HUES64 (cell line): Measurements from ENCODE around the gene AQP10.
"Not testable (repeated sequence)": the region's sequence is repeated elsewhere in the genome, so short reads cannot be mapped to it uniquely, and the experiment has no call there.

Experiments
- H3K27ac ChIP-seq: 2 replicates; pipeline ENCODE4 v1.7.0; 2013; ENCODE audit warnings: low read depth, low read length, inconsistent platforms
- H3K27me3 ChIP-seq: 2 replicates; pipeline ENCODE4 v1.6.1; 2013; ENCODE audit warnings: mild to moderate bottlenecking, low read length; ENCODE audit not compliant: insufficient read depth
- H3K36me3 ChIP-seq: 2 replicates; pipeline ENCODE4 v1.6.1; 2013; ENCODE audit warnings: mild to moderate bottlenecking, low read length; ENCODE audit not compliant: insufficient read depth
- H3K4me1 ChIP-seq: 2 replicates; pipeline ENCODE4 v1.6.1; 2013; ENCODE audit warnings: mild to moderate bottlenecking, low read length, moderate library complexity; ENCODE audit not compliant: insufficient read depth
- H3K4me3 ChIP-seq: 2 replicates; pipeline ENCODE4 v1.5.1; 2013; ENCODE audit warnings: mild to moderate bottlenecking, low read length, moderate library complexity
- H3K9ac ChIP-seq: 2 replicates; pipeline ENCODE4 v1.6.1; 2013; ENCODE audit warnings: mild to moderate bottlenecking, low read depth, low read length
- H3K9me3 ChIP-seq: 2 replicates; pipeline ENCODE4 v1.6.1; 2013; ENCODE audit warnings: low read depth, low read length; ENCODE audit not compliant: insufficient read depth
- WGBS: fragments of 150-250, 120-280 bp; methylation state at CpG from one replicate; pipeline ENCODE4 v1.1.7; 2013; ENCODE audit warnings: missing lambda C conversion rate; 5-methylcytosine and 5-hydroxymethylcytosine counted together

The AQP10 gene

GRCh38 chr1:154334079-154335024, 13.5 kb downstream of the AQP10 start:
- 92% methylated on average over 12 of the region's 13 CpGs for WGBS
- Histone ChIP-seq H3K36me3 (peaks cover 76% of the 10 kb centered on the region), H3K4me3 (no peak overlapping the region), H3K9me3 (no peaks in the 10 kb centered on the region), H3K4me1 (peaks cover 7% of the 10 kb centered on the region), H3K9ac (no peak overlapping the region), H3K27me3 (no peaks in the 10 kb centered on the region), H3K27ac (no peak overlapping the region)

DNA sequence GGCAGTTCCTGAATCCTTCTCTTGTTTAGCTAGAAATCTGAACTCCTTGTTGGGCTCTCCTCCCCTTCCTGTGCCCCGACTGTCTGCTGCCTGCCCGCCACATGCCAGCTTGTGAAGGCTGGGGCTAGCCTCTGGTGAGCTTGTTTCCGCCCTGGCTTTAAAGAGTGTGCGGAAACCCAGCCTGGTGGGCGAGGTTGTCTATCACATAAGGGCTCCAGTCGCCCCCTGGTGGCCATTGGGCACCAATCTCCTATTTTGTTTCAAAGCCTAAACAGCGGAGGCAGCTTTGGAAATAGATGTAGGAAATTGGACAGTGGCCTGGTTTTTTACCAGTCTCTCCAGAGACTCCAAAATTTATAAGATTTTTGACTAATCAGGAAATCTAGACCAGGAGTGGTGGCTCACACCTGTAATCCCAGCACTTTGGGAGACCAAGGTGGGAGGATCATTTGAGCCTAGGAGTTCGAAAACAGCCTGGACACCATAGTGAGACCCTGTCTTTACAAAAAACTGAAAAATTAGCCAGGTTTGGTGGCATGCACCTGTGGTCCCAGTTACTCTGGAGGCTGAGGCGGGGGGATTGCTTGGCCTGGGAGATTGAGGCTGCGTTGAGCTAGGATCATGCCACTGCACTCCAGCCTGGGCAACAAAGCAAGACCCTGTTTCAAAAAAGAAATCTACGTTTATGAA, 14.3 kb downstream of the AQP10 start:
- Histone ChIP-seq H3K4me1 (no peaks in the 10 kb centered on the region), H3K9me3 (no peaks in the 10 kb centered on the region), H3K4me3 (no peak overlapping the region), H3K27ac (no peak overlapping the region), H3K36me3 (peaks cover 82% of the 10 kb centered on the region), H3K27me3 (no peaks in the 10 kb centered on the region), H3K9ac (no peak overlapping the region)
- WGBS: 59% methylated on average over 11 of the region's 11 CpGs

GRCh38 chr1:154337253-154337894, 16.5 kb downstream of the AQP10 start:
- H3K9me3 ChIP-seq: no peaks in the 10 kb centered on the region
- peaks cover 82% of the 10 kb centered on the region for H3K36me3 ChIP-seq
- H3K9ac ChIP-seq: no peak overlapping the region
- no peaks in the 10 kb centered on the region for H3K27me3 ChIP-seq
- 94% methylated on average over 7 of the region's 8 CpGs for WGBS
- H3K4me1 ChIP-seq: no peaks in the 10 kb centered on the region
- H3K27ac ChIP-seq: no peak overlapping the region
- H3K4me3 ChIP-seq: no peak overlapping the region

GRCh38 chr1:154338875-154339274, 18.0 kb downstream of the AQP10 start:
- no peaks in the 10 kb centered on the region for H3K4me1 ChIP-seq
- WGBS: 95% methylated on average over 2 of the region's 2 CpGs
- H3K9me3 ChIP-seq: no peaks in the 10 kb centered on the region
- H3K27ac ChIP-seq: no peak overlapping the region
- H3K36me3 ChIP-seq: peaks cover 86% of the 10 kb centered on the region
- no peaks in the 10 kb centered on the region for H3K27me3 ChIP-seq
- no peak overlapping the region for H3K4me3 ChIP-seq
- H3K9ac ChIP-seq: no peak overlapping the region

DNA sequence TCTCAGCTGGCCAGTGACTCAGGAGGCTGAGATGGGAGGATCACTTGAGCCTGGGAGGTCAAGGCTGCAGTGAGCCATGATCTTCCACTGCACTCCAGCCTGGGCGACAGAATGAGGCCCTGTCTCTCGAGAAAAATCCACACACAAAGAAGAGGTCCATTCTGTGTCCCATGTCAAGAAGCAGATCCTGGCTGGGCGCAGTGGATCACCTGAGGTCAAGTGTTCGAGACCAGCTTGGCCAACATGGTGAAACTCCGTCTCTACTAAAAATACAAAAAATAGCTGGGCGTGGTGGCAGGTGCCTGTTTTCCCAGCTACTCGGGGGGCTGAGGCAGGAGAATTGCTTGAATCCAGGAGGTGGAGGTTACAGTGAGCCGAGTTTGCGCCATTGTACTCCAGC, 20.5 kb downstream of the AQP10 start:
- WGBS: 94% methylated on average over 9 of the region's 9 CpGs
- H3K27ac ChIP-seq, H3K4me3 ChIP-seq, H3K9ac ChIP-seq, H3K27me3 ChIP-seq, H3K9me3 ChIP-seq, H3K4me1 ChIP-seq: not testable (repeated sequence)
- peaks cover 91% of the 10 kb centered on the region for H3K36me3 ChIP-seq

- Histone ChIP-seq H3K27me3 (no peaks in the 10 kb centered on the region), H3K36me3 (peaks cover 96% of the 10 kb centered on the region), H3K9ac (no peak overlapping the region), H3K9me3 (no peaks in the 10 kb centered on the region), H3K27ac (no peak overlapping the region), H3K4me3 (no peak overlapping the region), H3K4me1 (no peaks in the 10 kb centered on the region)
- 91% methylated on average over 7 of the region's 7 CpGs for WGBS
Measured at GRCh38 chr1:154342132-154342531, 21.2 kb downstream of the AQP10 start.

GRCh38 chr1:154342836-154343472, 22.1 kb downstream of the AQP10 start:
- no peak overlapping the region for H3K27ac ChIP-seq
- H3K27me3 ChIP-seq: no peaks in the 10 kb centered on the region
- no peaks in the 10 kb centered on the region for H3K4me1 ChIP-seq
- H3K9me3 ChIP-seq: no peaks in the 10 kb centered on the region
- H3K36me3 ChIP-seq: peaks cover 92% of the 10 kb centered on the region
- 94% methylated on average over 21 of the region's 21 CpGs for WGBS
- no peak overlapping the region for H3K9ac ChIP-seq
- no peak overlapping the region for H3K4me3 ChIP-seq

DNA sequence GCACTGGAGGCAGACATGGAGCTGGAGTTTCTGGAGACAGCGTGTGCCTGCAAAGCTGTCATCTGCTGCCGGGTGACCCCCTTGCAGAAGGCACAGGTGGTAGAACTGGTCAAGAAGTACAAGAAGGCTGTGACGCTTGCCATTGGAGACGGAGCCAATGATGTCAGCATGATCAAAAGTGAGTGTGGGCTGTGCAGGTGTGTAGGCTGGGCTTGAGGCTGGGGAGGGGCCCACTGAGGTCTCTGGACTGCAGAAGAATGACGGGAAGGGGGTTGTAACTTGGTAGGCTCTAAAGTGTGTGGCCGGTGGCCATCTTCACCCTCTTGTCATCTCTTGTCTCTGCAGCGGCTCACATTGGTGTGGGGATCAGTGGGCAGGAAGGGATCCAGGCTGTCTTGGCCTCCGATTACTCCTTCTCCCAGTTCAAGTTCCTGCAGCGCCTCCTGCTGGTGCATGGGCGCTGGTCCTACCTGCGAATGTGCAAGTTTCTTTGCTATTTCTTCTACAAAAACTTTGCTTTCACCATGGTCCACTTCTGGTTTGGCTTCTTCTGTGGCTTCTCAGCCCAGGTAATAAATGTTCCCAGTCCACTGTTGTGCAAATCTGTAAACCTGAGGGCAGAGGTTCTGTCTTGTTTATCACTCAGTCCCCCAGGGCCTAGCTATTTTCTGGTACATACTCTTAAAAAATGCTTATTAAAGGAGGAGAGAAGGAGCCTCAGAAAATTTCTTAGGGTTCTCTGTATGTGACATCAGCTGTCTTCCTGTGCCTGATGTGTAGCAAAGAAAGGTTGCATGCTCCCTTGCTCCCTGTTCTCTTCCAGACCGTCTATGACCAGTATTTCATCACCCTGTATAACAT, 24.3 kb downstream of the AQP10 start:
- Histone ChIP-seq H3K27me3 (no peaks in the 10 kb centered on the region), H3K36me3 (peaks cover 92% of the 10 kb centered on the region), H3K27ac (no peak overlapping the region), H3K4me3 (no peak overlapping the region), H3K9ac (no peak overlapping the region), H3K9me3 (no peaks in the 10 kb centered on the region), H3K4me1 (no peaks in the 10 kb centered on the region)
- 80% methylated on average over 12 of the region's 12 CpGs for WGBS

- Histone ChIP-seq H3K27me3 (peaks cover 2% of the 10 kb centered on the region; the same call in 1 of the 2 replicates), H3K4me1 (no peaks in the 10 kb centered on the region), H3K9ac (no peak overlapping the region), H3K36me3 (peaks cover 80% of the 10 kb centered on the region), H3K27ac (no peak overlapping the region), H3K9me3 (no peaks in the 10 kb centered on the region), H3K4me3 (no peak overlapping the region)
- WGBS: 97% methylated on average over 15 of the region's 15 CpGs
Measured at GRCh38 chr1:154346276-154346917, 25.5 kb downstream of the AQP10 start.

- WGBS: 94% methylated on average over 3 of the region's 3 CpGs
Measured at GRCh38 chr1:154347961-154348360, 27.1 kb downstream of the AQP10 start.

More at GRCh38 chr1:154347961-154348360, 27.1 kb downstream of the AQP10 start:
- Histone ChIP-seq H3K27ac (no peak overlapping the region), H3K4me1 (0 out of 2 replicates have a peak, but pooled peaks cover 5% of the 10 kb centered on the region), H3K4me3 (no peak overlapping the region), H3K27me3 (peaks cover 16% of the 10 kb centered on the region), H3K9ac (no peak overlapping the region), H3K9me3 (no peaks in the 10 kb centered on the region), H3K36me3 (peaks cover 65% of the 10 kb centered on the region)
